ENCODE data around the gene SPIB. TPM values are rescaled to one million over a fixed set of nuclear protein-coding genes. Genes with fewer than 3 reads are reported as not detected.
A peak's percentile ranks its signal among the peaks of the same experiment; 100 is the strongest.
"Not testable (repeated sequence)": the region's sequence is repeated elsewhere in the genome, so short reads cannot be mapped to it uniquely, and the experiment has no call there.

SPIB gene
- total and polyA plus RNA-seq, 11 donors: 0.10 to 0.53 (median 0.16) TPM; not detected in 8

GRCh38 chr19:50468818-50469217, 50.1 kb downstream of the SPIB start:
- ATAC-seq: no peak
- no peaks in the 10 kb centered on the region for H3K4me1 ChIP-seq
- TF ChIP-seq CTCF (IDR thresholded peaks at IDR 0.05): no peak
- TF ChIP-seq POLR2A (IDR thresholded peaks at IDR 0.05): no peak
- DNase-seq: no peak
- H3K36me3 ChIP-seq: no peaks in the 10 kb centered on the region
- 84 to 90% (median 87%) methylated on average over 6 of the region's 6 CpGs for WGBS, 4 donors
- intact Hi-C loops (cut with DNase I): no loop called here
- no peaks in the 10 kb centered on the region for H3K9me3 ChIP-seq
- H3K27ac ChIP-seq: no peak overlapping the region
- H3K4me3 ChIP-seq: no peak overlapping the region
- peaks cover 0 to 7% (median 0%) of the 10 kb centered on the region in 9 donors for H3K27me3 ChIP-seq

- WGBS, 4 donors: 67 to 83% (median 70%) methylated on average over 3 of the region's 3 CpGs
- DNase-seq; H3K36me3 ChIP-seq; H3K27ac ChIP-seq; H3K9me3 ChIP-seq; H3K4me3 ChIP-seq; intact Hi-C loops (cut with DNase I); ATAC-seq; H3K27me3 ChIP-seq: not testable (repeated sequence)
- H3K4me1 ChIP-seq: peaks cover 7 to 17% (median 13%) of the 10 kb centered on the region in 12 donors
These were observed 54.6 kb downstream of the SPIB start for GRCh38 chr19:50473336-50473735.

- ATAC-seq (no peak), DNase-seq (peak in 1 of 5 donors; percentile 53)
- Histone ChIP-seq H3K4me3 (no peak overlapping the region), H3K36me3 (peaks cover 0 to 20% (median 13%) of the 10 kb centered on the region in 9 donors), H3K9me3 (no peaks in the 10 kb centered on the region), H3K4me1 (peaks cover 7 to 26% (median 14%) of the 10 kb centered on the region in 12 donors), H3K27ac (no peak overlapping the region), H3K27me3 (no peaks in the 10 kb centered on the region)
- 75 to 84% (median 78%) methylated on average over 10 to 12 of the region's 12 CpGs for WGBS, 4 donors
- no peak for TF ChIP-seq POLR2A (IDR thresholded peaks at IDR 0.05)
- no peak for TF ChIP-seq CTCF (IDR thresholded peaks at IDR 0.05)
- intact Hi-C loops (cut with DNase I): loop anchor here in 2 of 10 donors (5.0 kb wide), 1 partner anchor 108 kb away; the partner anchor contains the start of gene NAPSA (in 2 of the 2)
These were observed 56.4 kb downstream of the SPIB start for GRCh38 chr19:50475101-50475568.

- Histone ChIP-seq H3K9me3 (no peaks in the 10 kb centered on the region), H3K36me3 (peaks cover 0 to 26% (median 19%) of the 10 kb centered on the region in 9 donors), H3K27ac (peak overlapping the region in 7 of 12 donors; percentile 47 to 88 (median 83)), H3K27me3 (no peaks in the 10 kb centered on the region), H3K4me1 (peaks cover 7 to 26% (median 14%) of the 10 kb centered on the region in 12 donors), H3K4me3 (peak overlapping the region in 11 of 12 donors; percentile 80 to 99 (median 97))
- no peak for TF ChIP-seq CTCF (IDR thresholded peaks at IDR 0.05)
- no peak for TF ChIP-seq POLR2A (IDR thresholded peaks at IDR 0.05)
- peak in 1 of 4 donors; percentile 4 for ATAC-seq
- DNase-seq: no peak
- WGBS, 4 donors: 67 to 71% (median 68%) methylated on average over 27 to 29 of the region's 29 CpGs
- intact Hi-C loops (cut with DNase I): loop anchor here in 6 of 10 donors (1.0 to 5.0 kb wide), 3 partner anchors 35 to 108 kb away; partner anchors contain the start of genes JOSD2 (in 5 of the 6) and NAPSA (in 2 of the 6)
These were observed 57.0 kb downstream of the SPIB start for GRCh38 chr19:50475736-50476223.

All from heart left ventricle (tissue), 16 donors.